Measurements from ENCODE around the gene PSKH1.

The PSKH1 gene

DNA sequence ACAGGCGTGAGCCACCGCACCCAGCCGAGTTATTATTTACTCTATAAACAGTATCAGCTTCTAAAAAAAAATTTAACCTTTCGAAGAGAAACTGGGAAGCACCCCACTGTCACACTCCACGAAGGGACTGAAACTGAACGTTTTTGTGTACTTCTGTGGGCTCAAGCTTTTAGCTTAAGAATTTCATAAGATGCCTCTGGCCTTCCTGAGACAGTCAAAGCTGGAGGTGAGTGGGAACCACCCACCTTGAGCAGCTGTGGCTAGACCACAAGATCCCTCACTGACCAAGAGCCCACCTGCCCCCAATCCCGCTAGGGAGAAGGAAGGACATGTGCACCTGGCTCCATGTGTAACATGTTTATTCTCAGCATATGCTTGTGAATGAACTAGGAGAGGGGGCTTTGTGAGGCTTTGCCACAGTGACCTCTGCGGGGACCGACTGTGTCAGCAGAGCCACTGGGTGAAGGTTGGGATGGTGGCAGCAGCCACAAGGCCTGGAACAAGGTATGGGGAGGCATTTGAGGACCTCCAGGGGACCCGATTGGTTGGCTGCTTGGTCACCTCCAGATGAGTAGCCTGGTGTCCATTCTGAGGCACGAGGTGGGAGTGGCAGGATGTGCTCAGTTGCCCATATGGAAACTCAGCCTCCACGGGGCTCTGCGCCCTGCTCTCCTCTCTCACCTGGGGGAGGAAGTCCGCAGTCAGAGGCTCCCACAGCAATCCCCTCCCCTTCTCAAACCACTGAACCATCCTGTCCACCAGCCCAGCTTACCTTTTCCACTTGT is 82.5 kb downstream of the PSKH1 start:
- no peaks in the 10 kb centered on the region for H3K9me3 ChIP-seq (ENCODE audit: control insufficient read depth, insufficient read depth, low read depth, low read length)
- H3K27ac ChIP-seq (ENCODE audit: extremely low read depth, low read depth, low read length), result no peak overlapping the region
- no peaks in the 10 kb centered on the region for H3K36me3 ChIP-seq (ENCODE audit: control insufficient read depth in 2 of 2, insufficient read depth in 1 of 2, low read length in 2 of 2)
- TF ChIP-seq ZNF132 (tag by site-specific recombination; IDR thresholded peaks at IDR 0.05; ENCODE audit: borderline replicate concordance) (no peak), SALL2 (tag by site-specific recombination; IDR thresholded peaks at IDR 0.05; ENCODE audit: borderline replicate concordance) (no peak), ZNF837 (tag by site-specific recombination; IDR thresholded peaks at IDR 0.05) (no peak), ZNF629 (tag by site-specific recombination; IDR thresholded peaks at IDR 0.05) (no peak), BCL11A (tag by site-specific recombination; IDR thresholded peaks at IDR 0.05; ENCODE audit: low read depth) (no peak), ZNF654 (tag by site-specific recombination; IDR thresholded peaks at IDR 0.05; ENCODE audit: low read depth) (no peak), TCF7L2 (IDR thresholded peaks at IDR 0.05; ENCODE audit: borderline replicate concordance, low read depth, low read length) (no peak), ZNF768 (tag by site-specific recombination; IDR thresholded peaks at IDR 0.05) (no peak), ZNF416 (tag by site-specific recombination; IDR thresholded peaks at IDR 0.05) (no peak), GFI1B (tag by site-specific recombination; IDR thresholded peaks at IDR 0.05) (no peak), ZBTB20 (tag by site-specific recombination; IDR thresholded peaks at IDR 0.05) (no peak), ZBTB48 (tag by site-specific recombination; IDR thresholded peaks at IDR 0.05) (no peak), ZNF391 (tag by site-specific recombination; IDR thresholded peaks at IDR 0.05; ENCODE audit: borderline replicate concordance, low read depth) (no peak), KLF1 (tag by site-specific recombination; IDR thresholded peaks at IDR 0.05) (no peak), ZNF624 (tag by site-specific recombination; IDR thresholded peaks at IDR 0.05) (no peak), ZNF830 (tag by site-specific recombination; IDR thresholded peaks at IDR 0.05; ENCODE audit: low read depth) (no peak)
- TF ChIP-seq, protein P1, sequence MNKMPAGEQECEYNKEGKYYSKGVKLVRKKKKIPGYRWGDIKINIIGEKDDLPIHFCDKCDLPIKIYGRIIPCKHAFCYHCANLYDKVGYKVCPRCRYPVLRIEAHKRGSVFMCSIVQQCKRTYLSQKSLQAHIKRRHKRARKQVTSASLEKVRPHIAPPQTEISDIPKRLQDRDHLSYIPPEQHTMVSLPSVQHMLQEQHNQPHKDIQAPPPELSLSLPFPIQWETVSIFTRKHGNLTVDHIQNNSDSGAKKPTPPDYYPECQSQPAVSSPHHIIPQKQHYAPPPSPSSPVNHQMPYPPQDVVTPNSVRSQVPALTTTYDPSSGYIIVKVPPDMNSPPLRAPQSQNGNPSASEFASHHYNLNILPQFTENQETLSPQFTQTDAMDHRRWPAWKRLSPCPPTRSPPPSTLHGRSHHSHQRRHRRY (tag by site-specific recombination; IDR thresholded peaks at IDR 0.05), result no peak
- TF ChIP-seq, protein P2, sequence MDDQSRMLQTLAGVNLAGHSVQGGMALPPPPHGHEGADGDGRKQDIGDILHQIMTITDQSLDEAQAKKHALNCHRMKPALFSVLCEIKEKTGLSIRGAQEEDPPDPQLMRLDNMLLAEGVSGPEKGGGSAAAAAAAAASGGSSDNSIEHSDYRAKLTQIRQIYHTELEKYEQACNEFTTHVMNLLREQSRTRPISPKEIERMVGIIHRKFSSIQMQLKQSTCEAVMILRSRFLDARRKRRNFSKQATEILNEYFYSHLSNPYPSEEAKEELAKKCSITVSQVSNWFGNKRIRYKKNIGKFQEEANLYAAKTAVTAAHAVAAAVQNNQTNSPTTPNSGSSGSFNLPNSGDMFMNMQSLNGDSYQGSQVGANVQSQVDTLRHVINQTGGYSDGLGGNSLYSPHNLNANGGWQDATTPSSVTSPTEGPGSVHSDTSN (CRISPR knock-in tag; IDR thresholded peaks at IDR 0.05), result no peak
- TF ChIP-seq, protein P3, sequence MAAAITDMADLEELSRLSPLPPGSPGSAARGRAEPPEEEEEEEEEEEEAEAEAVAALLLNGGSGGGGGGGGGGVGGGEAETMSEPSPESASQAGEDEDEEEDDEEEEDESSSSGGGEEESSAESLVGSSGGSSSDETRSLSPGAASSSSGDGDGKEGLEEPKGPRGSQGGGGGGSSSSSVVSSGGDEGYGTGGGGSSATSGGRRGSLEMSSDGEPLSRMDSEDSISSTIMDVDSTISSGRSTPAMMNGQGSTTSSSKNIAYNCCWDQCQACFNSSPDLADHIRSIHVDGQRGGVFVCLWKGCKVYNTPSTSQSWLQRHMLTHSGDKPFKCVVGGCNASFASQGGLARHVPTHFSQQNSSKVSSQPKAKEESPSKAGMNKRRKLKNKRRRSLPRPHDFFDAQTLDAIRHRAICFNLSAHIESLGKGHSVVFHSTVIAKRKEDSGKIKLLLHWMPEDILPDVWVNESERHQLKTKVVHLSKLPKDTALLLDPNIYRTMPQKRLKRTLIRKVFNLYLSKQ (tag by site-specific recombination; IDR thresholded peaks at IDR 0.05; ENCODE audit: borderline replicate concordance), result no peak
- TF ChIP-seq, protein P4, sequence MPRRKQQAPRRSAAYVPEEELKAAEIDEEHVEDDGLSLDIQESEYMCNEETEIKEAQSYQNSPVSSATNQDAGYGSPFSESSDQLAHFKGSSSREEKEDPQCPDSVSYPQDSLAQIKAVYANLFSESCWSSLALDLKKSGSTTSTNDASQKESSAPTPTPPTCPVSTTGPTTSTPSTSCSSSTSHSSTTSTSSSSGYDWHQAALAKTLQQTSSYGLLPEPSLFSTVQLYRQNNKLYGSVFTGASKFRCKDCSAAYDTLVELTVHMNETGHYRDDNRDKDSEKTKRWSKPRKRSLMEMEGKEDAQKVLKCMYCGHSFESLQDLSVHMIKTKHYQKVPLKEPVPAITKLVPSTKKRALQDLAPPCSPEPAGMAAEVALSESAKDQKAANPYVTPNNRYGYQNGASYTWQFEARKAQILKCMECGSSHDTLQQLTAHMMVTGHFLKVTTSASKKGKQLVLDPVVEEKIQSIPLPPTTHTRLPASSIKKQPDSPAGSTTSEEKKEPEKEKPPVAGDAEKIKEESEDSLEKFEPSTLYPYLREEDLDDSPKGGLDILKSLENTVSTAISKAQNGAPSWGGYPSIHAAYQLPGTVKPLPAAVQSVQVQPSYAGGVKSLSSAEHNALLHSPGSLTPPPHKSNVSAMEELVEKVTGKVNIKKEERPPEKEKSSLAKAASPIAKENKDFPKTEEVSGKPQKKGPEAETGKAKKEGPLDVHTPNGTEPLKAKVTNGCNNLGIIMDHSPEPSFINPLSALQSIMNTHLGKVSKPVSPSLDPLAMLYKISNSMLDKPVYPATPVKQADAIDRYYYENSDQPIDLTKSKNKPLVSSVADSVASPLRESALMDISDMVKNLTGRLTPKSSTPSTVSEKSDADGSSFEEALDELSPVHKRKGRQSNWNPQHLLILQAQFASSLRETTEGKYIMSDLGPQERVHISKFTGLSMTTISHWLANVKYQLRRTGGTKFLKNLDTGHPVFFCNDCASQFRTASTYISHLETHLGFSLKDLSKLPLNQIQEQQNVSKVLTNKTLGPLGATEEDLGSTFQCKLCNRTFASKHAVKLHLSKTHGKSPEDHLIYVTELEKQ (tag by site-specific recombination; IDR thresholded peaks at IDR 0.05; ENCODE audit: borderline replicate concordance), result no peak
- no peak overlapping the region for H3K4me3 ChIP-seq (ENCODE audit: low read depth, low read length)
- ChIA-PET POLR2A (no interaction called here), CTCF (interaction anchor here (0.7 kb wide), 1 partner anchor 89 kb away, joined by 4 read pairs; no protein-coding TSS in a partner anchor)
- no peaks in the 10 kb centered on the region for H3K4me1 ChIP-seq (ENCODE audit: control insufficient read depth, insufficient read depth, low read length)
